HFFc6 (cell line): Measurements from ENCODE around the gene C5AR2. TPM values are rescaled to one million over a fixed set of nuclear protein-coding genes. Genes with fewer than 3 reads are reported as not detected.

Experiments used
- DNase-seq: peaks from one replicate; pipeline ENCODE4 v3.0.0-alpha.2; 2018
- H3K27ac Mint-ChIP-seq: 2 replicates; pipeline ENCODE4 v1.8.0; 2020; ENCODE audit warnings: mild to moderate bottlenecking, mixed read lengths
- H3K27me3 Mint-ChIP-seq: 2 replicates; pipeline ENCODE4 v1.8.0; 2021; ENCODE audit warnings: mild to moderate bottlenecking, moderate library complexity, mixed read lengths; ENCODE audit not compliant: insufficient read depth
- H3K36me3 Mint-ChIP-seq: 2 replicates; pipeline ENCODE4 v1.8.0; 2021; ENCODE audit warnings: low read depth, mixed read lengths
- H3K4me1 Mint-ChIP-seq: 2 replicates; pipeline ENCODE4 v1.8.0; 2020; ENCODE audit warnings: low read depth, mixed read lengths
- H3K4me3 Mint-ChIP-seq: 2 replicates; pipeline ENCODE4 v1.8.0; 2020; ENCODE audit warnings: mild to moderate bottlenecking, moderate library complexity, mixed read lengths
- H3K9me3 Mint-ChIP-seq: 2 replicates; pipeline ENCODE4 v1.8.0; 2020; ENCODE audit warnings: mild to moderate bottlenecking, mixed read lengths
- total RNA-seq, 6 experiments: library from RNA; stranded (reverse); fragmentation: NEBNext Ultra II Directional; extraction: Animal tissue kit (Norgen Biotek cat#: 25700); gene quantifications; 2 replicates in 1 of 6; 3 replicates in 5 of 6; pipeline ENCODE4 v1.2.3, GENCODE V29; 2021
- TF ChIP-seq, protein P1 (sequence below): fragments of 200-600 bp; sonication (generic); IDR thresholded peaks from 2 replicates; pipeline ENCODE4 v1.5.0; 2021; ENCODE audit warnings: antibody characterized with exemption, mild to moderate bottlenecking

C5AR2 gene
- total RNA-seq, 6 experiments from 2014 or later, result 0.03 to 0.14 (median 0.05) TPM; not detected in 2

DNA sequence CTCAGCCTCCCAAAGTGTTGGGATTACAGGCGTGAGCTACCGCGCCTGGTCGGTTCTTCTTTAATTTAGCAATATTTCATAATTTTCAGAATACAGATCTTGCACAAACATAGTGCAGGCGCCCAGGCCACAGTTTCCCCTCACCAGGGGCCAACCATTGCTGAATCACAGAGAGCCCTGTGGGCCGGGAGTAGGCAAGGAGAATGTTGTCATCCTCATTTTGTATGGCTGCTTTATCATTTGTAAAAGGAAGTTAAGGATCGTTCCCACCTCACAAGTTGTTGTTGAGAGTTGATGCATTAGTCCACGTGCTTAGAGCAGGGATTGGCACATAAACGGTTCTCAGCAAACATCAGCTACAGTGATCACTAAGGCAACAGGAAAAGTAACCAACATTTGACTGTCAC is 57.2 kb downstream of the C5AR2 start:
- no peaks in the 10 kb centered on the region for H3K36me3 Mint-ChIP-seq
- DNase-seq, result no peak
- TF ChIP-seq, protein P1, sequence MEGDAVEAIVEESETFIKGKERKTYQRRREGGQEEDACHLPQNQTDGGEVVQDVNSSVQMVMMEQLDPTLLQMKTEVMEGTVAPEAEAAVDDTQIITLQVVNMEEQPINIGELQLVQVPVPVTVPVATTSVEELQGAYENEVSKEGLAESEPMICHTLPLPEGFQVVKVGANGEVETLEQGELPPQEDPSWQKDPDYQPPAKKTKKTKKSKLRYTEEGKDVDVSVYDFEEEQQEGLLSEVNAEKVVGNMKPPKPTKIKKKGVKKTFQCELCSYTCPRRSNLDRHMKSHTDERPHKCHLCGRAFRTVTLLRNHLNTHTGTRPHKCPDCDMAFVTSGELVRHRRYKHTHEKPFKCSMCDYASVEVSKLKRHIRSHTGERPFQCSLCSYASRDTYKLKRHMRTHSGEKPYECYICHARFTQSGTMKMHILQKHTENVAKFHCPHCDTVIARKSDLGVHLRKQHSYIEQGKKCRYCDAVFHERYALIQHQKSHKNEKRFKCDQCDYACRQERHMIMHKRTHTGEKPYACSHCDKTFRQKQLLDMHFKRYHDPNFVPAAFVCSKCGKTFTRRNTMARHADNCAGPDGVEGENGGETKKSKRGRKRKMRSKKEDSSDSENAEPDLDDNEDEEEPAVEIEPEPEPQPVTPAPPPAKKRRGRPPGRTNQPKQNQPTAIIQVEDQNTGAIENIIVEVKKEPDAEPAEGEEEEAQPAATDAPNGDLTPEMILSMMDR, result no peak
- H3K9me3 Mint-ChIP-seq, result no peaks in the 10 kb centered on the region
- peaks cover 11% of the 10 kb centered on the region for H3K27me3 Mint-ChIP-seq
- H3K4me3 Mint-ChIP-seq, result no peak overlapping the region
- H3K4me1 Mint-ChIP-seq, result peaks cover 5% of the 10 kb centered on the region
- peak overlapping the region; percentile 36; the same call in 1 of the 2 replicates for H3K27ac Mint-ChIP-seq

DNA sequence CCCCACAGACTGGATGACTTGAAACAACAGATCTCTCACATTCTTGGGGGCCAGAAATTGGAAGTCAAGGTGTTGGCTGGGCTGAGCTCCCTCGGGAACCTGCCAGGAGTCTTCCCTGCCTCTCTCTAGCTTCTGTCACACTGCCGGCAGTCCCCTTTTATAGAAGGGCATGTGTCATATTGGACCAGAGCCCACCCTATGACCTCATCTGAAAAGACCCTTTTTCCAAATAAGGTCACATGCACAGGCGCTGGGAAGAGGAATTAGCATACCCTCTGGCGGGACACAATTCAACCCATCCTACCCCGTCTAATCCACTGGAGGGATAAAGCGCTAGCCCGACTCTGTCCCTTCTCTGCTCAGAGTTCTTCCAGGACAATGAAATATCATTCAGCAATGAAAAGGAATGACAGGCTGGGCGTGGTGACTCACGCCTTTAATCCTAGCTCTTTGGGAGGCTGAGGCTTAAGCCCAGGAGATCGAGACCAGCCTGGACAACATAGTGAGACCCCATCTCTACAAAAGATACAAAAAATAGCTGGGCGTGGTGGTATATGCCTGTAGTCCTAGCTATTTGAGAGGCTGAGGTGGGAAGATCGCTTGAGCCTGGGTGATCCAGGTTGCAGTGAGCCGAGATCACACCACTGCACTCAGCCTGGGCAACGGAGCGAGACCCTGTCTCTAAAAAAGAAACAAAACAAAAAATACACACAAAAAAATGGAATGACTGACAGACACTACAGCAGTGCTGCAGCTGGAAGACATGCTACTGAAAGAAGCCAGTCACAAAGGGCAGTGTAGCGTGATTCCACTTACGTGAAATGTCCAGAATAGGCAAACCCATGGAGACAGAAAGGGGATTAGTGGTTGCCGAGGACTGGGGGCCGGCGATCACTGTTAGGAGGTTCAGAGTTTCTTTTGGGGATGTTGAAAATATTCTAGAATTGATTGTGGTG is 58.8 kb downstream of the C5AR2 start:
- no peaks in the 10 kb centered on the region for H3K36me3 Mint-ChIP-seq
- TF ChIP-seq, protein P1, result no peak
- DNase-seq, result no peak
- peaks cover 5% of the 10 kb centered on the region for H3K4me1 Mint-ChIP-seq
- no peaks in the 10 kb centered on the region for H3K9me3 Mint-ChIP-seq
- H3K27me3 Mint-ChIP-seq, result peaks cover 23% of the 10 kb centered on the region
- no peak overlapping the region for H3K4me3 Mint-ChIP-seq
- H3K27ac Mint-ChIP-seq, result no peak overlapping the region

DNA sequence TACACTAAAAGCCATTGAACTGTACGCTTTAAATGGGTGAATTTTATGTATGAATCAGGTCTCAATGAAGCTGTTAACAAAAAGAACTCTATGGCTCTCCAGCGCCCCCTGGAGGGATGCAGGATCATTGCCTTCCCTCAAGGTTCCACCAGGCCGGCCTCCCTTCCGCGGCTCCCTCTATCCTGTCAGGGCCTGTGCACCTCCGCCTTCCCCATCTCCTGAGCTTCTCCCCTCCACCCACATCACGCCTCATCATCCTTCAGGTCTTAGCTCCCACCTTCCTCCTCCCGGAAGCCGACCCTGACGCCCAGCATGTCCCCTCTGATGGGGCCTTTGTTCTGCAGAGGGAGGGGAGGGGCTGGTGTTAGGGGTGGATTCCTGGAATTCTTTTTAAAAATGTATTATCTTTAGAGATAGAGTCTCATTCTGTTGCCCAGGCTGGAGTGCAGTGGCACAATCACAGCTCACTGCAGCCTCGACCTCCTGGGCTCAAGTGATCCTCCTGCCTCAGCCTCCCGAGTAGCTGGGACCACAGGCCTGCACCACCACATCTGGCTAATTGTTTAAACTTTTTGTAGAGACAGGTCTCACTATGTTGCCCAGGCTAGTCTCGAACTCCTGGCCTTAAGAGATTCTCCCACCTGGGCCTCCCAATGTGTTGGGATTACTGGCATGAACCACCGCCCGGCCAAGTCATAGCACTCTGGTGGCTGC is 59.7 kb downstream of the C5AR2 start:
- peaks cover 5% of the 10 kb centered on the region for H3K4me1 Mint-ChIP-seq
- no peak overlapping the region for H3K27ac Mint-ChIP-seq
- TF ChIP-seq, protein P1, result peak; percentile 95
- DNase-seq, result peak; percentile 51
- no peak overlapping the region for H3K4me3 Mint-ChIP-seq
- H3K36me3 Mint-ChIP-seq, result no peaks in the 10 kb centered on the region
- H3K9me3 Mint-ChIP-seq, result no peaks in the 10 kb centered on the region
- peaks cover 28% of the 10 kb centered on the region for H3K27me3 Mint-ChIP-seq

Other genes with a start within 250 kb of the C5AR2 start
- 10 to 100 TPM; 43.9 to 66.1 (median 55.2) TPM for gene ZC3H4, start 218.4 kb upstream of the C5AR2 start, total RNA-seq
- 100 to 1,000 TPM; 158 to 181 (median 175) TPM for gene SAE1, start 201.3 kb upstream of the C5AR2 start, total RNA-seq
- gene BBC3, start 101.0 kb upstream of the C5AR2 start, total RNA-seq, result 10 to 100 TPM in 2 of 6 experiments, 1 to 10 TPM in 4; 8.6 to 10.9 (median 9.6) TPM
- 10 to 100 TPM; 20.6 to 30.6 (median 23.8) TPM for gene CCDC9, start 75.7 kb upstream of the C5AR2 start, total RNA-seq
- gene INAFM1, start 57.3 kb upstream of the C5AR2 start, total RNA-seq, result 10 to 100 TPM; 12.0 to 16.2 (median 14.0) TPM
- gene C5AR1, start 22.3 kb upstream of the C5AR2 start, total RNA-seq, result under 1 TPM; 0.24 to 0.95 (median 0.35) TPM
- gene DHX34, start 17.1 kb downstream of the C5AR2 start, total RNA-seq, result 10 to 100 TPM; 11.8 to 14.4 (median 12.6) TPM
- gene MEIS3, start 87.4 kb downstream of the C5AR2 start, total RNA-seq, result 10 to 100 TPM; 34.1 to 50.3 (median 46.3) TPM
- not detected for gene SLC8A2, start 139.7 kb downstream of the C5AR2 start, total RNA-seq
- gene KPTN, start 152.0 kb downstream of the C5AR2 start, total RNA-seq, result 10 to 100 TPM; 11.1 to 13.6 (median 12.4) TPM
- gene NAPA, start 182.9 kb downstream of the C5AR2 start, total RNA-seq, result 100 to 1,000 TPM in 5 of 6 experiments, 10 to 100 TPM in 1; 94.4 to 119 (median 109) TPM
- gene ZNF541, start 241.0 kb downstream of the C5AR2 start, total RNA-seq, result under 1 TPM in 1 of 6 experiments, not detected in 5; 0.26 TPM